HepG2 (cell line): ENCODE data around the gene ZC3H18. TPM values are rescaled to one million over a fixed set of nuclear protein-coding genes. Genes with fewer than 3 reads are reported as not detected.
A peak's percentile ranks its signal among the peaks of the same experiment; 100 is the strongest.

Experiments used
- CCDC6 ChIP-seq: sonication (generic); formaldehyde crosslinking; IDR thresholded peaks from 2 replicates; pipeline ENCODE4 v1.8.1; 2022; ENCODE audit warnings: mild to moderate bottlenecking, missing genetic modification reagents, moderate library complexity
- DMAP1 ChIP-seq: IDR thresholded peaks from 2 replicates; pipeline ENCODE4 v1.6.1; 2016
- ERF ChIP-seq: IDR thresholded peaks from 2 replicates; pipeline ENCODE4 v1.6.1; 2018; ENCODE audit warnings: missing biosample characterization, missing genetic modification reagents
- FOSL2 ChIP-seq: sonication (generic); formaldehyde crosslinking; IDR thresholded peaks from 2 replicates; pipeline ENCODE4 v1.4.0; 2020; ENCODE audit warnings: missing genetic modification reagents
- KDM4B ChIP-seq: sonication (generic); formaldehyde crosslinking; IDR thresholded peaks from 2 replicates; pipeline ENCODE4 v1.4.0; 2020; ENCODE audit warnings: missing genetic modification reagents
- KLF11 ChIP-seq: IDR thresholded peaks from 2 replicates; pipeline ENCODE4 v1.6.1; 2016; ENCODE audit warnings: missing compliant biosample characterization
- MBNL3 ChIP-seq: fragments of 250-450 bp; sonication (Bioruptor Pico); conservative IDR thresholded peaks from 2 replicates; pipeline ENCODE4 v1.8.0; 2022; ENCODE audit warnings: mild to moderate bottlenecking, inconsistent platforms
- MXI1 ChIP-seq: IDR thresholded peaks from 3 replicates; pipeline ENCODE4 v1.6.1; 2012; ENCODE audit warnings: low read depth, low read length, inconsistent platforms, borderline replicate concordance
- NCOA1 ChIP-seq: sonication (generic); formaldehyde crosslinking; IDR thresholded peaks from 2 replicates; pipeline ENCODE4 v1.9.0; 2021; ENCODE audit warnings: missing genetic modification reagents
- NR1H2 ChIP-seq: sonication (generic); formaldehyde crosslinking; IDR thresholded peaks from 2 replicates; pipeline ENCODE4 v1.8.1; 2022; ENCODE audit warnings: low read depth, missing genetic modification reagents, borderline replicate concordance
- NR2C2 ChIP-seq: sonication (generic); formaldehyde crosslinking; IDR thresholded peaks from 2 replicates; pipeline ENCODE4 v1.4.0; 2020; ENCODE audit warnings: missing genetic modification reagents, mild to moderate bottlenecking, moderate library complexity, borderline replicate concordance
- RFX1 ChIP-seq: fragments of 450-650 bp; IDR thresholded peaks from 2 replicates; pipeline ENCODE4 v1.6.1; 2017
- SMAD9 ChIP-seq: sonication (generic); formaldehyde crosslinking; IDR thresholded peaks from 2 replicates; pipeline ENCODE4 v1.5.1; 2020; ENCODE audit warnings: mild to moderate bottlenecking, missing genetic modification reagents
- SRSF9 ChIP-seq: fragments of 200-400 bp; formaldehyde crosslinking; IDR thresholded peaks from 2 replicates; pipeline ENCODE4 v1.6.1; 2018; ENCODE audit warnings: borderline replicate concordance, mild to moderate bottlenecking, low read depth, low read length; ENCODE audit not compliant: insufficient read depth, poor library complexity, severe bottlenecking
- XRCC5 ChIP-seq: fragments of 200-400 bp; formaldehyde crosslinking; optimal IDR thresholded peaks from 2 replicates; pipeline ENCODE3; 2017; ENCODE audit warnings: mild to moderate bottlenecking, low read length
- ZNF354B ChIP-seq: sonication (generic); formaldehyde crosslinking; IDR thresholded peaks from 2 replicates; pipeline ENCODE4 v1.8.0; 2022; ENCODE audit warnings: mild to moderate bottlenecking, missing genetic modification reagents
- ZNF839 ChIP-seq: sonication (generic); formaldehyde crosslinking; IDR thresholded peaks from 2 replicates; pipeline ENCODE4 v1.4.0; 2020; ENCODE audit warnings: missing genetic modification reagents, mild to moderate bottlenecking, borderline replicate concordance
- polyA plus RNA-seq, 8 experiments: library from polyadenylated mRNA; depleted of rRNA in 3 of 8; stranded (reverse) in 7 of 8; unstranded in 1 of 8; fragments of >200 nt; fragmentation: Illumina TruSeq in 4 of 8; extraction: Trizol in 4 of 8; gene quantifications; 2 replicates each; pipeline versions ENCODE4 v1.2.1 to v1.2.3, GENCODE V29; 2011 to 2016; ENCODE audit warnings: low read depth in 4 of 8, missing spikeins in 1 of 8, mixed read lengths in 1 of 8; ENCODE audit not compliant: insufficient read depth in 1 of 8
- total RNA-seq, 5 experiments: library from RNA; depleted of rRNA; stranded (reverse); fragments of >200 nt; fragmentation: Illumina TruSeq; extraction: Trizol; gene quantifications; 2 replicates each; pipeline ENCODE4 v1.2.3, GENCODE V29; 2016; ENCODE audit warnings: low read depth in 1 of 5
- TF ChIP-seq, protein P1 (sequence below): sonication (generic); formaldehyde crosslinking; IDR thresholded peaks from 2 replicates; pipeline ENCODE4 v1.8.0; 2022; ENCODE audit warnings: missing genetic modification reagents, mild to moderate bottlenecking, moderate library complexity, borderline replicate concordance
- TF ChIP-seq, protein P2 (sequence below): sonication (generic); formaldehyde crosslinking; IDR thresholded peaks from 2 replicates; pipeline ENCODE4 v1.5.0; 2020; ENCODE audit warnings: mild to moderate bottlenecking, missing genetic modification reagents
- TF ChIP-seq, protein P3 (sequence below): IDR thresholded peaks from 2 replicates; pipeline ENCODE4 v1.6.1; 2016
- TF ChIP-seq, protein P4 (sequence below): sonication (generic); formaldehyde crosslinking; IDR thresholded peaks from 2 replicates; pipeline ENCODE4 v1.9.0; 2022; ENCODE audit warnings: missing genetic modification reagents, mild to moderate bottlenecking, borderline replicate concordance
- TF ChIP-seq, protein P5 (sequence below): sonication (generic); formaldehyde crosslinking; IDR thresholded peaks from 2 replicates; pipeline ENCODE4 v1.4.0; 2020; ENCODE audit warnings: mild to moderate bottlenecking, missing genetic modification reagents

The ZC3H18 gene
- total and polyA plus RNA-seq, 2 of the 13 experiments (the other 11 are each of a cell fraction or from before 2014, with no cell fraction given) = 11.2 to 27.4 TPM

GRCh38 chr16:88681084-88681680 is 111.0 kb downstream of the ZC3H18 start (continued):
- TF ChIP-seq, protein P1, sequence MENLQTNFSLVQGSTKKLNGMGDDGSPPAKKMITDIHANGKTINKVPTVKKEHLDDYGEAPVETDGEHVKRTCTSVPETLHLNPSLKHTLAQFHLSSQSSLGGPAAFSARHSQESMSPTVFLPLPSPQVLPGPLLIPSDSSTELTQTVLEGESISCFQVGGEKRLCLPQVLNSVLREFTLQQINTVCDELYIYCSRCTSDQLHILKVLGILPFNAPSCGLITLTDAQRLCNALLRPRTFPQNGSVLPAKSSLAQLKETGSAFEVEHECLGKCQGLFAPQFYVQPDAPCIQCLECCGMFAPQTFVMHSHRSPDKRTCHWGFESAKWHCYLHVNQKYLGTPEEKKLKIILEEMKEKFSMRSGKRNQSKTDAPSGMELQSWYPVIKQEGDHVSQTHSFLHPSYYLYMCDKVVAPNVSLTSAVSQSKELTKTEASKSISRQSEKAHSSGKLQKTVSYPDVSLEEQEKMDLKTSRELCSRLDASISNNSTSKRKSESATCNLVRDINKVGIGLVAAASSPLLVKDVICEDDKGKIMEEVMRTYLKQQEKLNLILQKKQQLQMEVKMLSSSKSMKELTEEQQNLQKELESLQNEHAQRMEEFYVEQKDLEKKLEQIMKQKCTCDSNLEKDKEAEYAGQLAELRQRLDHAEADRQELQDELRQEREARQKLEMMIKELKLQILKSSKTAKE (CRISPR knock-in tag) = no peak
- no peak for TF ChIP-seq NR2C2 (CRISPR knock-in tag)
- TF ChIP-seq, protein P2, sequence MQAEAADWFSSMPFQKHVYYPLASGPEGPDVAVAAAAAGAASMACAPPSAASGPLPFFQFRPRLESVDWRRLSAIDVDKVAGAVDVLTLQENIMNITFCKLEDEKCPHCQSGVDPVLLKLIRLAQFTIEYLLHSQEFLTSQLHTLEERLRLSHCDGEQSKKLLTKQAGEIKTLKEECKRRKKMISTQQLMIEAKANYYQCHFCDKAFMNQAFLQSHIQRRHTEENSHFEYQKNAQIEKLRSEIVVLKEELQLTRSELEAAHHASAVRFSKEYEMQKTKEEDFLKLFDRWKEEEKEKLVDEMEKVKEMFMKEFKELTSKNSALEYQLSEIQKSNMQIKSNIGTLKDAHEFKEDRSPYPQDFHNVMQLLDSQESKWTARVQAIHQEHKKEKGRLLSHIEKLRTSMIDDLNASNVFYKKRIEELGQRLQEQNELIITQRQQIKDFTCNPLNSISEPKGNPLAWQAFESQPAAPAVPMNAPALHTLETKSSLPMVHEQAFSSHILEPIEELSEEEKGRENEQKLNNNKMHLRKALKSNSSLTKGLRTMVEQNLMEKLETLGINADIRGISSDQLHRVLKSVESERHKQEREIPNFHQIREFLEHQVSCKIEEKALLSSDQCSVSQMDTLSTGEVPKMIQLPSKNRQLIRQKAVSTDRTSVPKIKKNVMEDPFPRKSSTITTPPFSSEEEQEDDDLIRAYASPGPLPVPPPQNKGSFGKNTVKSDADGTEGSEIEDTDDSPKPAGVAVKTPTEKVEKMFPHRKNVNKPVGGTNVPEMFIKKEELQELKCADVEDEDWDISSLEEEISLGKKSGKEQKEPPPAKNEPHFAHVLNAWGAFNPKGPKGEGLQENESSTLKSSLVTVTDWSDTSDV (CRISPR knock-in tag) = no peak
- TF ChIP-seq, protein P3, sequence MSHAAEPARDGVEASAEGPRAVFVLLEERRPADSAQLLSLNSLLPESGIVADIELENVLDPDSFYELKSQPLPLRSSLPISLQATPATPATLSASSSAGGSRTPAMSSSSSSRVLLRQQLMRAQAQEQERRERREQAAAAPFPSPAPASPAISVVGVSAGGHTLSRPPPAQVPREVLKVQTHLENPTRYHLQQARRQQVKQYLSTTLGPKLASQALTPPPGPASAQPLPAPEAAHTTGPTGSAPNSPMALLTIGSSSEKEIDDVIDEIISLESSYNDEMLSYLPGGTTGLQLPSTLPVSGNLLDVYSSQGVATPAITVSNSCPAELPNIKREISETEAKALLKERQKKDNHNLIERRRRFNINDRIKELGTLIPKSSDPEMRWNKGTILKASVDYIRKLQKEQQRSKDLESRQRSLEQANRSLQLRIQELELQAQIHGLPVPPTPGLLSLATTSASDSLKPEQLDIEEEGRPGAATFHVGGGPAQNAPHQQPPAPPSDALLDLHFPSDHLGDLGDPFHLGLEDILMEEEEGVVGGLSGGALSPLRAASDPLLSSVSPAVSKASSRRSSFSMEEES (CRISPR knock-in tag) = 0 out of 2 replicates have a peak, but pooled peaks have one; percentile 27
- TF ChIP-seq XRCC5 = peak; percentile 78
- peak; percentile 88 for TF ChIP-seq KDM4B
- no peak for TF ChIP-seq DMAP1 (CRISPR knock-in tag)
- TF ChIP-seq, protein P4, sequence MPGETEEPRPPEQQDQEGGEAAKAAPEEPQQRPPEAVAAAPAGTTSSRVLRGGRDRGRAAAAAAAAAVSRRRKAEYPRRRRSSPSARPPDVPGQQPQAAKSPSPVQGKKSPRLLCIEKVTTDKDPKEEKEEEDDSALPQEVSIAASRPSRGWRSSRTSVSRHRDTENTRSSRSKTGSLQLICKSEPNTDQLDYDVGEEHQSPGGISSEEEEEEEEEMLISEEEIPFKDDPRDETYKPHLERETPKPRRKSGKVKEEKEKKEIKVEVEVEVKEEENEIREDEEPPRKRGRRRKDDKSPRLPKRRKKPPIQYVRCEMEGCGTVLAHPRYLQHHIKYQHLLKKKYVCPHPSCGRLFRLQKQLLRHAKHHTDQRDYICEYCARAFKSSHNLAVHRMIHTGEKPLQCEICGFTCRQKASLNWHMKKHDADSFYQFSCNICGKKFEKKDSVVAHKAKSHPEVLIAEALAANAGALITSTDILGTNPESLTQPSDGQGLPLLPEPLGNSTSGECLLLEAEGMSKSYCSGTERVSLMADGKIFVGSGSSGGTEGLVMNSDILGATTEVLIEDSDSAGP = peak; percentile 57; the same call in 1 of the 2 replicates
- no peak for TF ChIP-seq NR1H2
- 0 out of 3 replicates have a peak, but pooled peaks have one; percentile 15 for TF ChIP-seq MXI1
- TF ChIP-seq RFX1 = no peak
- TF ChIP-seq NCOA1 (CRISPR knock-in tag) = no peak
- TF ChIP-seq SRSF9 = no peak
- TF ChIP-seq KLF11 = 0 out of 2 replicates have a peak, but pooled peaks have one; percentile 30
- TF ChIP-seq SMAD9 (CRISPR knock-in tag) = no peak
- TF ChIP-seq ERF (CRISPR knock-in tag) = peak; percentile 51; the same call in 1 of the 2 replicates
- TF ChIP-seq, protein P5, sequence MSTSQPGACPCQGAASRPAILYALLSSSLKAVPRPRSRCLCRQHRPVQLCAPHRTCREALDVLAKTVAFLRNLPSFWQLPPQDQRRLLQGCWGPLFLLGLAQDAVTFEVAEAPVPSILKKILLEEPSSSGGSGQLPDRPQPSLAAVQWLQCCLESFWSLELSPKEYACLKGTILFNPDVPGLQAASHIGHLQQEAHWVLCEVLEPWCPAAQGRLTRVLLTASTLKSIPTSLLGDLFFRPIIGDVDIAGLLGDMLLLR = 0 out of 2 replicates have a peak, but pooled peaks have one; percentile 25
- 0 out of 2 replicates have a peak, but pooled peaks have one; percentile 53 for TF ChIP-seq CCDC6
- TF ChIP-seq ZNF354B (CRISPR knock-in tag) = no peak
- no peak for TF ChIP-seq MBNL3 (CRISPR knock-in tag)
- no peak for TF ChIP-seq ZNF839 (CRISPR knock-in tag)
- no peak for TF ChIP-seq FOSL2 (CRISPR knock-in tag)
